Thyroid gland (tissue), 4 donors: ENCODE data around the gene SPCS2. TPM values are rescaled to one million over a fixed set of nuclear protein-coding genes. Genes with fewer than 3 reads are reported as not detected.

Experiments
- DNase-seq, 2 donors: peaks; one replicate each; pipeline ENCODE4 v3.0.0-alpha.2; 2019
- H3K27ac ChIP-seq, 3 donors: fragments of 200-600 bp; sonication (generic); 1 replicate in 2 of 3; 2 replicates in 1 of 3; pipeline ENCODE4 v1.5.1; 2016 to 2019; ENCODE audit warnings: mild to moderate bottlenecking in 1 of 3, moderate library complexity in 1 of 3
- H3K27me3 ChIP-seq: fragments of 200-600 bp; sonication (generic); one replicate; pipeline ENCODE4 v1.5.1; 2019
- H3K36me3 ChIP-seq, 2 donors: fragments of 200-600 bp; sonication (generic); one replicate each; pipeline ENCODE4 v1.5.1; 2016 to 2019
- H3K4me1 ChIP-seq, 2 donors: fragments of 200-600 bp; sonication (generic); one replicate each; pipeline ENCODE4 v1.5.1; 2017 to 2019
- H3K4me3 ChIP-seq, 3 donors: fragments of 200-600 bp; sonication (generic); replicated peaks in 1 of 3; 1 replicate in 2 of 3; 2 replicates in 1 of 3; pipeline ENCODE4 v1.5.1; 2016; ENCODE audit warnings: mild to moderate bottlenecking in 1 of 3
- H3K9me3 ChIP-seq: fragments of 200-600 bp; sonication (generic); one replicate; pipeline ENCODE4 v1.5.1; 2017
- CTCF ChIP-seq, 6 experiments: fragments of 200-600 bp in 3 of 6; fragments of 450-650 bp in 3 of 6; sonication (generic) in 3 of 6; IDR thresholded peaks; one replicate each; pipeline ENCODE4 v1.5.1; 2016 to 2019; ENCODE audit warnings: antibody characterized with exemption in 6 of 6, mild to moderate bottlenecking in 2 of 6, inconsistent platforms in 1 of 6, moderate library complexity in 1 of 6
- POLR2A ChIP-seq, 2 donors: fragments of 450-650 bp; IDR thresholded peaks; one replicate each; pipeline ENCODE4 v1.6.1; 2017; ENCODE audit warnings: antibody characterized with exemption in 2 of 2, mild to moderate bottlenecking in 2 of 2, moderate library complexity in 1 of 2
- WGBS, 2 donors: methylation state at CpG; one replicate each; pipeline ENCODE4 v1.1.5; 2017; 5-methylcytosine and 5-hydroxymethylcytosine counted together
- intact Hi-C: fragments of 100-400 bp; cut with DNase I; formaldehyde crosslinking; loops from one replicate; pipeline ENCODE4 v1.15.1; 2023
- total RNA-seq, 4 donors: library from RNA; depleted of rRNA; stranded (reverse); fragments of >200 nt; gene quantifications; one replicate each; pipeline ENCODE4 v1.2.3, GENCODE V29; 2016

SPCS2 gene
- total RNA-seq, 4 donors from 2014 or later = 53.6 to 229 (median 120) TPM

- Histone ChIP-seq H3K27me3 (no peaks in the 10 kb centered on the region), H3K36me3 (peaks cover 2 to 27% of the 10 kb centered on the region in 2 donors), H3K9me3 (no peaks in the 10 kb centered on the region), H3K4me3 (no peak overlapping the region), H3K4me1 (peaks cover 13 to 15% of the 10 kb centered on the region in 2 donors), H3K27ac (no peak overlapping the region)
- 92 to 94% methylated on average over 5 of the region's 5 CpGs for WGBS, 2 donors
- TF ChIP-seq POLR2A (IDR thresholded peaks at IDR 0.05) = no peak
- no peak for TF ChIP-seq CTCF (IDR thresholded peaks at IDR 0.05)
- intact Hi-C loops = no loop called here
- no peak for DNase-seq
Measured at GRCh38 chr11:74966651-74967050, 17.6 kb downstream of the SPCS2 start.

- Histone ChIP-seq H3K4me3 (no peak overlapping the region), H3K9me3 (no peaks in the 10 kb centered on the region), H3K27ac (no peak overlapping the region), H3K36me3 (peaks cover 8 to 40% of the 10 kb centered on the region in 2 donors), H3K27me3 (no peaks in the 10 kb centered on the region), H3K4me1 (no peaks in the 10 kb centered on the region)
- no peak for DNase-seq
- 91 to 93% methylated on average over 1 of the region's 1 CpG for WGBS, 2 donors
- intact Hi-C loops = no loop called here
- TF ChIP-seq CTCF (IDR thresholded peaks at IDR 0.05) (no peak), POLR2A (IDR thresholded peaks at IDR 0.05) (no peak)
Measured at GRCh38 chr11:74970852-74971395, 21.9 kb downstream of the SPCS2 start.

GRCh38 chr11:74971424-74971823 lies 22.4 kb downstream of the SPCS2 start:
- Histone ChIP-seq H3K9me3 (no peaks in the 10 kb centered on the region), H3K4me1 (no peaks in the 10 kb centered on the region), H3K27ac (no peak overlapping the region), H3K36me3 (peaks cover 8 to 42% of the 10 kb centered on the region in 2 donors), H3K4me3 (no peak overlapping the region), H3K27me3 (no peaks in the 10 kb centered on the region)
- no peak for DNase-seq
- no peak for TF ChIP-seq POLR2A (IDR thresholded peaks at IDR 0.05)
- no peak for TF ChIP-seq CTCF (IDR thresholded peaks at IDR 0.05)
- 90 to 91% methylated on average over 6 of the region's 6 CpGs for WGBS, 2 donors
- intact Hi-C loops = no loop called here

- TF ChIP-seq POLR2A (IDR thresholded peaks at IDR 0.05) (no peak), CTCF (IDR thresholded peaks at IDR 0.05) (no peak)
- Histone ChIP-seq H3K36me3 (peaks cover 21 to 28% of the 10 kb centered on the region in 2 donors), H3K4me3 (no peak overlapping the region), H3K4me1 (no peaks in the 10 kb centered on the region), H3K9me3 (no peaks in the 10 kb centered on the region), H3K27ac (no peak overlapping the region), H3K27me3 (no peaks in the 10 kb centered on the region)
- DNase-seq = no peak
- WGBS, 2 donors = 87 to 93% methylated on average over 4 of the region's 4 CpGs
- intact Hi-C loops = no loop called here
Measured at GRCh38 chr11:74978041-74978440, 29.0 kb downstream of the SPCS2 start.

- peaks cover 18 to 21% of the 10 kb centered on the region in 2 donors for H3K36me3 ChIP-seq
- no peak overlapping the region for H3K4me3 ChIP-seq
- TF ChIP-seq CTCF (IDR thresholded peaks at IDR 0.05) = no peak
- no peak for TF ChIP-seq POLR2A (IDR thresholded peaks at IDR 0.05)
- H3K27ac ChIP-seq = no peak overlapping the region
- H3K9me3 ChIP-seq = no peaks in the 10 kb centered on the region
- H3K4me1 ChIP-seq = no peaks in the 10 kb centered on the region
- no peaks in the 10 kb centered on the region for H3K27me3 ChIP-seq
- intact Hi-C loops = no loop called here
- WGBS, 2 donors = 87 to 98% methylated on average over 2 of the region's 2 CpGs
- DNase-seq = no peak
Measured at GRCh38 chr11:74980634-74981033, 31.6 kb downstream of the SPCS2 start.
